G401 (cell line): ENCODE data around the gene CTAGE1. TPM values are rescaled to one million over a fixed set of nuclear protein-coding genes. Genes with fewer than 3 reads are reported as not detected.

Source experiments
- DNase-seq: peaks from one replicate; pipeline ENCODE4 v3.0.0-alpha.2; 2015; ENCODE audit warnings: low spot score
- in situ Hi-C: cut with HindIII; loops from 2 replicates; pipeline ENCODE4 v1.10.0; 2016; ENCODE audit warnings: low sequenced_read_pairs, mixed read lengths
- total RNA-seq: library from RNA; depleted of rRNA; stranded (reverse); fragments of >200 nt; shearing (Covaris generic); gene quantifications from 2 replicates; pipeline ENCODE4 v1.2.3, GENCODE V29; 2014

The CTAGE1 gene
- total RNA-seq, 1 experiment from 2014 or later = 0.03 TPM

- in situ Hi-C loops = no loop called here
- DNase-seq = no peak
Observed at GRCh38 chr18:22446325-22446724, 28.6 kb upstream of the CTAGE1 start.

GRCh38 chr18:22441638-22442037, 23.9 kb upstream of the CTAGE1 start:
- DNase-seq = no peak
- in situ Hi-C loops = no loop called here

- no peak for DNase-seq
- in situ Hi-C loops = no loop called here
Observed at GRCh38 chr18:22439447-22439846, 21.7 kb upstream of the CTAGE1 start.

GRCh38 chr18:22436136-22436535, 18.4 kb upstream of the CTAGE1 start:
- in situ Hi-C loops = no loop called here
- DNase-seq = no peak

GRCh38 chr18:22434973-22435608, 17.4 kb upstream of the CTAGE1 start:
- no peak for DNase-seq
- in situ Hi-C loops = no loop called here

GRCh38 chr18:22433956-22434355, 16.2 kb upstream of the CTAGE1 start:
- in situ Hi-C loops = no loop called here
- DNase-seq = no peak

- DNase-seq = no peak
- in situ Hi-C loops = no loop called here
Observed at GRCh38 chr18:22432657-22433137, 15.0 kb upstream of the CTAGE1 start.

- in situ Hi-C loops = no loop called here
- no peak for DNase-seq
Observed at GRCh38 chr18:22429564-22429963, 11.8 kb upstream of the CTAGE1 start.

- DNase-seq = no peak
- in situ Hi-C loops = no loop called here
Observed at GRCh38 chr18:22428672-22429071, 11.0 kb upstream of the CTAGE1 start.

GRCh38 chr18:22427822-22428549, 10.3 kb upstream of the CTAGE1 start:
- in situ Hi-C loops = no loop called here
- no peak for DNase-seq

GRCh38 chr18:22424565-22424963, 6.8 kb upstream of the CTAGE1 start:
- in situ Hi-C loops = no loop called here

GRCh38 chr18:22423878-22424564, 6.3 kb upstream of the CTAGE1 start:
- DNase-seq = no peak
- in situ Hi-C loops = no loop called here

More at GRCh38 chr18:22424565-22424963, 6.8 kb upstream of the CTAGE1 start:
- DNase-seq = no peak

GRCh38 chr18:22422909-22423548, 5.3 kb upstream of the CTAGE1 start:
- in situ Hi-C loops = no loop called here

GRCh38 chr18:22420652-22421051, 2.9 kb upstream of the CTAGE1 start:
- DNase-seq = no peak
- in situ Hi-C loops = no loop called here

More at GRCh38 chr18:22422909-22423548, 5.3 kb upstream of the CTAGE1 start:
- DNase-seq = no peak

- DNase-seq = no peak
- in situ Hi-C loops = no loop called here
Observed at GRCh38 chr18:22412176-22412911, 5.4 kb downstream of the CTAGE1 start.

- no peak for DNase-seq
- in situ Hi-C loops = no loop called here
Observed at GRCh38 chr18:22411446-22411845, 6.3 kb downstream of the CTAGE1 start.

- DNase-seq = no peak
- in situ Hi-C loops = no loop called here
Observed at GRCh38 chr18:22410126-22410525, 7.6 kb downstream of the CTAGE1 start.

GRCh38 chr18:22409445-22409844, 8.3 kb downstream of the CTAGE1 start:
- in situ Hi-C loops = no loop called here
- DNase-seq = no peak

- DNase-seq = no peak
- in situ Hi-C loops = no loop called here
Observed at GRCh38 chr18:22408059-22408458, 9.7 kb downstream of the CTAGE1 start.
